Measurements from ENCODE around the gene DLG2.
"Not testable (repeated sequence)": the region's sequence is repeated elsewhere in the genome, so short reads cannot be mapped to it uniquely, and the experiment has no call there.

DNA sequence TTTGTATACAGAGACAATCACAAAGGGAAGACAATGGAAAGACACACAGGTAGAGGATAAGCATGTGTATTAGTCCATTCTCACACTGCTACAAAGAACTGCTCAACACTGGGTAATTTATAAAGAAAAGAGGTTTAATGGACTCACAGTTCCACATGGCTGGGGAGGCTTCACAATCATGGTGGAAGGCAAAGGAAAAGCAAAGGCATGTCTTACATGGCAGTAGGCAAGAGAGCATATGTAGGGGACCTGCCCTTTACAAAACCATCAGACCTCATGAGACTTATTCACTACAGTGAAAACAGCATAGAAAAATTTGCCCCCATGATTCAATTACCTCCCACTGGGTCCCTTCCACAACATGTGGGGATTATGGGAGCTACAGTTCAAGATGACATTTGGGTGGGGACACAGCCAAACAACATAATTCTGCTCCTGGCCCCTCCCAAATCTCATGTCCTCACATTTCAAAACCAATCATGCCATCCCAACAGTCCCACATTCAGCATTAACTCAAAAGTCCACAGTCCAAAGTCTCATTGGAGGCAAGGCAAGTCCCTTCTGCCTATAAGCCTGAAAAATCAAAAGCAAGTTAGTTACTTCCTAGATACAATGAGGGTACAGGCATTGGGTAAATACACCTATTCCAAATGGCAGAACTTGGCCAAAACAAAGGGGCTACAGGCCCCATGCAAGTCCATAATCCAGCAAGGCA lies 44.0 kb upstream of the DLG2 start:
- TF ChIP-seq, protein P1, sequence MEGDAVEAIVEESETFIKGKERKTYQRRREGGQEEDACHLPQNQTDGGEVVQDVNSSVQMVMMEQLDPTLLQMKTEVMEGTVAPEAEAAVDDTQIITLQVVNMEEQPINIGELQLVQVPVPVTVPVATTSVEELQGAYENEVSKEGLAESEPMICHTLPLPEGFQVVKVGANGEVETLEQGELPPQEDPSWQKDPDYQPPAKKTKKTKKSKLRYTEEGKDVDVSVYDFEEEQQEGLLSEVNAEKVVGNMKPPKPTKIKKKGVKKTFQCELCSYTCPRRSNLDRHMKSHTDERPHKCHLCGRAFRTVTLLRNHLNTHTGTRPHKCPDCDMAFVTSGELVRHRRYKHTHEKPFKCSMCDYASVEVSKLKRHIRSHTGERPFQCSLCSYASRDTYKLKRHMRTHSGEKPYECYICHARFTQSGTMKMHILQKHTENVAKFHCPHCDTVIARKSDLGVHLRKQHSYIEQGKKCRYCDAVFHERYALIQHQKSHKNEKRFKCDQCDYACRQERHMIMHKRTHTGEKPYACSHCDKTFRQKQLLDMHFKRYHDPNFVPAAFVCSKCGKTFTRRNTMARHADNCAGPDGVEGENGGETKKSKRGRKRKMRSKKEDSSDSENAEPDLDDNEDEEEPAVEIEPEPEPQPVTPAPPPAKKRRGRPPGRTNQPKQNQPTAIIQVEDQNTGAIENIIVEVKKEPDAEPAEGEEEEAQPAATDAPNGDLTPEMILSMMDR (IDR thresholded peaks at IDR 0.05; ENCODE audit: low read length), result not testable (repeated sequence)
- TF ChIP-seq EZH2 (IDR thresholded peaks at IDR 0.05; ENCODE audit: borderline replicate concordance, low read length), result not testable (repeated sequence)

All from OCI-LY1 (cell line).